GM23338 (cell line): ENCODE results near the gene PKP3. TPM values are rescaled to one million over a fixed set of nuclear protein-coding genes. Genes with fewer than 3 reads are reported as not detected.

Source experiments
- ATAC-seq: fragments of 200-7000 bp; cut with Tn5 transposase; 3 replicates; pipeline ENCODE4 v1.9.1; 2020
- DNase-seq: peaks from one replicate; pipeline ENCODE4 v3.0.0-alpha.2; 2015; ENCODE audit warnings: low spot score
- H2AFZ ChIP-seq: fragments of 200-600 bp; sonication (generic); 2 replicates; pipeline ENCODE4 v1.8.0; 2016; ENCODE audit warnings: antibody characterized with exemption, mild to moderate bottlenecking, moderate library complexity
- H3F3A ChIP-seq: fragments of 200-600 bp; sonication (generic); replicated peaks from 2 replicates; pipeline ENCODE4 v1.8.0; 2017; ENCODE audit warnings: antibody characterized with exemption, mixed run types, low read depth
- H3K27ac ChIP-seq: fragments of 200-600 bp; sonication (generic); 2 replicates; pipeline ENCODE4 v1.6.1; 2016; ENCODE audit warnings: low read depth
- H3K27me3 ChIP-seq: fragments of 200-600 bp; sonication (generic); 2 replicates; pipeline ENCODE4 v1.8.0; 2016; ENCODE audit warnings: mild to moderate bottlenecking, mixed run types, moderate library complexity; ENCODE audit not compliant: insufficient read depth
- H3K36me3 ChIP-seq: fragments of 200-600 bp; sonication (generic); 2 replicates; pipeline ENCODE4 v1.8.0; 2016; ENCODE audit warnings: mild to moderate bottlenecking; ENCODE audit not compliant: insufficient read depth
- H3K4me1 ChIP-seq: fragments of 200-600 bp; sonication (generic); 2 replicates; pipeline ENCODE4 v1.8.0; 2016; ENCODE audit warnings: mild to moderate bottlenecking, moderate library complexity; ENCODE audit not compliant: insufficient read depth
- H3K4me2 ChIP-seq: fragments of 200-600 bp; sonication (generic); 2 replicates; pipeline ENCODE4 v1.7.1; 2017; ENCODE audit warnings: mixed run types
- H3K4me3 ChIP-seq: fragments of 200-600 bp; sonication (generic); 2 replicates; pipeline ENCODE4 v1.6.1; 2016; ENCODE audit warnings: mixed run types
- H3K79me2 ChIP-seq: fragments of 200-600 bp; sonication (generic); replicated peaks from 2 replicates; pipeline ENCODE4 v1.8.0; 2017; ENCODE audit warnings: mild to moderate bottlenecking; ENCODE audit not compliant: insufficient read depth
- H3K9me2 ChIP-seq: fragments of 200-600 bp; sonication (generic); 2 replicates; pipeline ENCODE4 v1.8.0; 2017; ENCODE audit not compliant: insufficient read depth
- H4K20me1 ChIP-seq: fragments of 200-600 bp; sonication (generic); replicated peaks from 2 replicates; pipeline ENCODE4 v1.8.0; 2017; ENCODE audit warnings: mild to moderate bottlenecking; ENCODE audit not compliant: insufficient read depth
- H3K27ac Mint-ChIP-seq: 2 replicates; pipeline ENCODE4 v1.8.0; 2020; ENCODE audit warnings: inconsistent platforms, mild to moderate bottlenecking, moderate library complexity, mixed read lengths
- H3K27me3 Mint-ChIP-seq: 3 replicates; pipeline ENCODE4 v1.8.0; 2022; ENCODE audit warnings: low read depth, mild to moderate bottlenecking, moderate library complexity, mixed read lengths, inconsistent platforms; ENCODE audit not compliant: insufficient read depth, poor library complexity
- H3K36me3 Mint-ChIP-seq: 3 replicates; pipeline ENCODE4 v1.8.0; 2021; ENCODE audit warnings: low read depth, mild to moderate bottlenecking, inconsistent platforms, moderate library complexity, mixed read lengths
- H3K4me1 Mint-ChIP-seq: 3 replicates; pipeline ENCODE4 v1.8.0; 2020; ENCODE audit warnings: mild to moderate bottlenecking, inconsistent platforms, mixed read lengths
- H3K4me3 Mint-ChIP-seq: 3 replicates; pipeline ENCODE4 v1.8.0; 2021; ENCODE audit warnings: moderate library complexity, mild to moderate bottlenecking, inconsistent platforms, mixed read lengths
- H3K9me3 Mint-ChIP-seq: 3 replicates; pipeline ENCODE4 v1.8.0; 2020; ENCODE audit warnings: moderate library complexity, mild to moderate bottlenecking, inconsistent platforms, mixed read lengths
- EZH2 ChIP-seq: fragments of 200-600 bp; sonication (generic); IDR thresholded peaks from one replicate; pipeline ENCODE4 v1.8.0; 2017; ENCODE audit warnings: antibody characterized with exemption, mild to moderate bottlenecking, low read depth; ENCODE audit not compliant: unreplicated experiment
- EZH2phosphoT487 ChIP-seq: fragments of 200-600 bp; sonication (generic); IDR thresholded peaks from one replicate; pipeline ENCODE4 v1.8.1; 2018; ENCODE audit warnings: antibody characterized with exemption; ENCODE audit not compliant: unreplicated experiment
- JUNB ChIP-seq: IDR thresholded peaks from one replicate; pipeline ENCODE4 v1.6.1; 2016; ENCODE audit warnings: antibody characterized with exemption; ENCODE audit not compliant: unreplicated experiment
- NANOG ChIP-seq: IDR thresholded peaks from 2 replicates; pipeline ENCODE4 v1.6.1; 2016; ENCODE audit warnings: antibody characterized with exemption, borderline replicate concordance
- POLR2AphosphoS5 ChIP-seq: IDR thresholded peaks from 2 replicates; pipeline ENCODE4 v1.6.1; 2016; ENCODE audit warnings: antibody characterized with exemption, low read depth
- STAT1 ChIP-seq: IDR thresholded peaks from one replicate; pipeline ENCODE4 v1.6.1; 2016; ENCODE audit warnings: antibody characterized with exemption; ENCODE audit not compliant: unreplicated experiment
- ZNF114 ChIP-seq: fragments of 250-450 bp; sonication (Bioruptor Pico); IDR thresholded peaks from 2 replicates; pipeline ENCODE4 v1.5.0; 2020; ENCODE audit warnings: mild to moderate bottlenecking, moderate library complexity
- polyA plus RNA-seq: library from polyadenylated mRNA; unstranded; fragments of >200 nt; fragmentation: Nextera tagmentation; extraction: Ambion mirVana; gene quantifications from 2 replicates; pipeline ENCODE4 v1.2.1, GENCODE V29; 2016
- total RNA-seq: library from RNA; depleted of rRNA; stranded (reverse); fragments of >200 nt; shearing (Covaris generic); gene quantifications from 2 replicates; pipeline ENCODE4 v1.2.3, GENCODE V29; 2014
- TF ChIP-seq, protein P1 (sequence below): IDR thresholded peaks from one replicate; pipeline ENCODE4 v1.6.1; 2018; ENCODE audit warnings: antibody characterized with exemption; ENCODE audit not compliant: unreplicated experiment
- TF ChIP-seq, protein P2 (sequence below): fragments of 250-450 bp; sonication (Bioruptor Pico); IDR thresholded peaks from 2 replicates; pipeline ENCODE4 v1.5.0; 2020; ENCODE audit warnings: mild to moderate bottlenecking, moderate library complexity

The PKP3 gene
- total and polyA plus RNA-seq, 2 experiments from 2014 or later: 7.2 to 23.0 TPM

DNA sequence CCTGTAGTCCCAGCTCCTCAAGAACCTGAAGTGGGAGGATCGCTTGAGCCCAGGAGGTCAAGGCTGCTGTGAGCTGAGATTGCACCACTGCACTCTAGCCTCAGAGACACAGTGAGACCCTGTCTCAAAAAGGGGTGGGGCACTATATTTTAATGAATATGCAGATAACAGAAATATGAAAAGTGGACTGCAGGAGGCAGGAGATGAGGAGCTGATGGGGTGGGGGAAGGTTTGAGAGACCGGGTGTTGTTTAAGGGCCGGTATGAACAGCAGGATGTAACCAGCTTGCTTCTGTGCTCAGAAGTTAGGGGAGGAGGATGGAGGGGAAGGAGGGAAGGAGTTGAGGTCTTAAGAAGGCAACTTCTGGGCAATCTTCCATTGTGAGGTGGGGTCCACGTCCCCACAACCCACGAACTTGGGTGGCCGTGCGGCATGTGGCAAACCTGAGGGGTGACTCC, 26.0 kb upstream of the PKP3 start:
- Mint-ChIP-seq H3K4me3 (peak overlapping the region; percentile 89), H3K9me3 (peaks cover 23% of the 10 kb centered on the region; the same call in 2 of the 3 replicates), H3K36me3 (peaks cover 16% of the 10 kb centered on the region), H3K27me3 (peaks cover 20% of the 10 kb centered on the region), H3K27ac (no peak overlapping the region), H3K4me1 (peaks cover 21% of the 10 kb centered on the region)
- Histone ChIP-seq H3K79me2 (peaks cover 13% of the 10 kb centered on the region), H3K27ac (no peak overlapping the region), H3K9me2 (no peaks in the 10 kb centered on the region), H4K20me1 (no peaks in the 10 kb centered on the region; the same call in 1 of the 2 replicates), H3F3A (peaks cover 24% of the 10 kb centered on the region; the same call in 1 of the 2 replicates), H3K4me3 (peak overlapping the region; percentile 54), H3K27me3 (no peaks in the 10 kb centered on the region), H3K4me1 (peaks cover 9% of the 10 kb centered on the region; the same call in 1 of the 2 replicates), H3K36me3 (no peaks in the 10 kb centered on the region), H2AFZ (no peak overlapping the region), H3K4me2 (peak overlapping the region; percentile 84)
- DNase-seq (peak; percentile 72), ATAC-seq (peak; percentile 2; the same call in 2 of the 3 replicates)
- no peak for TF ChIP-seq JUNB
- TF ChIP-seq EZH2: no peak
- no peak for TF ChIP-seq STAT1
- no peak for TF ChIP-seq ZNF114
- TF ChIP-seq EZH2phosphoT487: no peak
- TF ChIP-seq, protein P1, sequence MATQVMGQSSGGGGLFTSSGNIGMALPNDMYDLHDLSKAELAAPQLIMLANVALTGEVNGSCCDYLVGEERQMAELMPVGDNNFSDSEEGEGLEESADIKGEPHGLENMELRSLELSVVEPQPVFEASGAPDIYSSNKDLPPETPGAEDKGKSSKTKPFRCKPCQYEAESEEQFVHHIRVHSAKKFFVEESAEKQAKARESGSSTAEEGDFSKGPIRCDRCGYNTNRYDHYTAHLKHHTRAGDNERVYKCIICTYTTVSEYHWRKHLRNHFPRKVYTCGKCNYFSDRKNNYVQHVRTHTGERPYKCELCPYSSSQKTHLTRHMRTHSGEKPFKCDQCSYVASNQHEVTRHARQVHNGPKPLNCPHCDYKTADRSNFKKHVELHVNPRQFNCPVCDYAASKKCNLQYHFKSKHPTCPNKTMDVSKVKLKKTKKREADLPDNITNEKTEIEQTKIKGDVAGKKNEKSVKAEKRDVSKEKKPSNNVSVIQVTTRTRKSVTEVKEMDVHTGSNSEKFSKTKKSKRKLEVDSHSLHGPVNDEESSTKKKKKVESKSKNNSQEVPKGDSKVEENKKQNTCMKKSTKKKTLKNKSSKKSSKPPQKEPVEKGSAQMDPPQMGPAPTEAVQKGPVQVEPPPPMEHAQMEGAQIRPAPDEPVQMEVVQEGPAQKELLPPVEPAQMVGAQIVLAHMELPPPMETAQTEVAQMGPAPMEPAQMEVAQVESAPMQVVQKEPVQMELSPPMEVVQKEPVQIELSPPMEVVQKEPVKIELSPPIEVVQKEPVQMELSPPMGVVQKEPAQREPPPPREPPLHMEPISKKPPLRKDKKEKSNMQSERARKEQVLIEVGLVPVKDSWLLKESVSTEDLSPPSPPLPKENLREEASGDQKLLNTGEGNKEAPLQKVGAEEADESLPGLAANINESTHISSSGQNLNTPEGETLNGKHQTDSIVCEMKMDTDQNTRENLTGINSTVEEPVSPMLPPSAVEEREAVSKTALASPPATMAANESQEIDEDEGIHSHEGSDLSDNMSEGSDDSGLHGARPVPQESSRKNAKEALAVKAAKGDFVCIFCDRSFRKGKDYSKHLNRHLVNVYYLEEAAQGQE: no peak
- TF ChIP-seq, protein P2, sequence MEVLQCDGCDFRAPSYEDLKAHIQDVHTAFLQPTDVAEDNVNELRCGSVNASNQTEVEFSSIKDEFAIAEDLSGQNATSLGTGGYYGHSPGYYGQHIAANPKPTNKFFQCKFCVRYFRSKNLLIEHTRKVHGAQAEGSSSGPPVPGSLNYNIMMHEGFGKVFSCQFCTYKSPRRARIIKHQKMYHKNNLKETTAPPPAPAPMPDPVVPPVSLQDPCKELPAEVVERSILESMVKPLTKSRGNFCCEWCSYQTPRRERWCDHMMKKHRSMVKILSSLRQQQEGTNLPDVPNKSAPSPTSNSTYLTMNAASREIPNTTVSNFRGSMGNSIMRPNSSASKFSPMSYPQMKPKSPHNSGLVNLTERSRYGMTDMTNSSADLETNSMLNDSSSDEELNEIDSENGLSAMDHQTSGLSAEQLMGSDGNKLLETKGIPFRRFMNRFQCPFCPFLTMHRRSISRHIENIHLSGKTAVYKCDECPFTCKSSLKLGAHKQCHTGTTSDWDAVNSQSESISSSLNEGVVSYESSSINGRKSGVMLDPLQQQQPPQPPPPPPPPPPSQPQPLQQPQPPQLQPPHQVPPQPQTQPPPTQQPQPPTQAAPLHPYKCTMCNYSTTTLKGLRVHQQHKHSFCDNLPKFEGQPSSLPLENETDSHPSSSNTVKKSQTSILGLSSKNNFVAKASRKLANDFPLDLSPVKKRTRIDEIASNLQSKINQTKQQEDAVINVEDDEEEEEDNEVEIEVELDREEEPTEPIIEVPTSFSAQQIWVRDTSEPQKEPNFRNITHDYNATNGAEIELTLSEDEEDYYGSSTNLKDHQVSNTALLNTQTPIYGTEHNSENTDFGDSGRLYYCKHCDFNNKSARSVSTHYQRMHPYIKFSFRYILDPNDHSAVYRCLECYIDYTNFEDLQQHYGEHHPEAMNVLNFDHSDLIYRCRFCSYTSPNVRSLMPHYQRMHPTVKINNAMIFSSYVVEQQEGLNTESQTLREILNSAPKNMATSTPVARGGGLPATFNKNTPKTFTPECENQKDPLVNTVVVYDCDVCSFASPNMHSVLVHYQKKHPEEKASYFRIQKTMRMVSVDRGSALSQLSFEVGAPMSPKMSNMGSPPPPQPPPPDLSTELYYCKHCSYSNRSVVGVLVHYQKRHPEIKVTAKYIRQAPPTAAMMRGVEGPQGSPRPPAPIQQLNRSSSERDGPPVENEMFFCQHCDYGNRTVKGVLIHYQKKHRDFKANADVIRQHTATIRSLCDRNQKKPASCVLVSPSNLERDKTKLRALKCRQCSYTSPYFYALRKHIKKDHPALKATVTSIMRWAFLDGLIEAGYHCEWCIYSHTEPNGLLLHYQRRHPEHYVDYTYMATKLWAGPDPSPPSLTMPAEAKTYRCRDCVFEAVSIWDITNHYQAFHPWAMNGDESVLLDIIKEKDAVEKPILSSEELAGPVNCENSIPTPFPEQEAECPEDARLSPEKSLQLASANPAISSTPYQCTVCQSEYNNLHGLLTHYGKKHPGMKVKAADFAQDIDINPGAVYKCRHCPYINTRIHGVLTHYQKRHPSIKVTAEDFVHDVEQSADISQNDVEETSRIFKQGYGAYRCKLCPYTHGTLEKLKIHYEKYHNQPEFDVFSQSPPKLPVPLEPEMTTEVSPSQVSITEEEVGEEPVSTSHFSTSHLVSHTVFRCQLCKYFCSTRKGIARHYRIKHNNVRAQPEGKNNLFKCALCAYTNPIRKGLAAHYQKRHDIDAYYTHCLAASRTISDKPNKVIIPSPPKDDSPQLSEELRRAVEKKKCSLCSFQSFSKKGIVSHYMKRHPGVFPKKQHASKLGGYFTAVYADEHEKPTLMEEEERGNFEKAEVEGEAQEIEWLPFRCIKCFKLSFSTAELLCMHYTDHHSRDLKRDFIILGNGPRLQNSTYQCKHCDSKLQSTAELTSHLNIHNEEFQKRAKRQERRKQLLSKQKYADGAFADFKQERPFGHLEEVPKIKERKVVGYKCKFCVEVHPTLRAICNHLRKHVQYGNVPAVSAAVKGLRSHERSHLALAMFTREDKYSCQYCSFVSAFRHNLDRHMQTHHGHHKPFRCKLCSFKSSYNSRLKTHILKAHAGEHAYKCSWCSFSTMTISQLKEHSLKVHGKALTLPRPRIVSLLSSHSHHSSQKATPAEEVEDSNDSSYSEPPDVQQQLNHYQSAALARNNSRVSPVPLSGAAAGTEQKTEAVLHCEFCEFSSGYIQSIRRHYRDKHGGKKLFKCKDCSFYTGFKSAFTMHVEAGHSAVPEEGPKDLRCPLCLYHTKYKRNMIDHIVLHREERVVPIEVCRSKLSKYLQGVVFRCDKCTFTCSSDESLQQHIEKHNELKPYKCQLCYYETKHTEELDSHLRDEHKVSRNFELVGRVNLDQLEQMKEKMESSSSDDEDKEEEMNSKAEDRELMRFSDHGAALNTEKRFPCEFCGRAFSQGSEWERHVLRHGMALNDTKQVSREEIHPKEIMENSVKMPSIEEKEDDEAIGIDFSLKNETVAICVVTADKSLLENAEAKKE (CRISPR knock-in tag): no peak
- TF ChIP-seq NANOG: no peak
- TF ChIP-seq POLR2AphosphoS5: no peak
